ENCODE measurements around the gene NEFH.
"Not testable (repeated sequence)": the region's sequence is repeated elsewhere in the genome, so short reads cannot be mapped to it uniquely, and the experiment has no call there.

NEFH gene

GRCh38 chr22:29469755-29470154 is 10.3 kb upstream of the NEFH start:
- DNase-seq, result no peak

GRCh38 chr22:29470159-29470855 is 9.7 kb upstream of the NEFH start:
- no peak for DNase-seq

- no peak for DNase-seq
Observed at GRCh38 chr22:29473001-29473400, 7.0 kb upstream of the NEFH start.

GRCh38 chr22:29475550-29475949 is 4.5 kb upstream of the NEFH start:
- no peak for DNase-seq

- no peak for DNase-seq
Observed at GRCh38 chr22:29476116-29476515, 3.9 kb upstream of the NEFH start.

- DNase-seq, result no peak
Observed at GRCh38 chr22:29477723-29478318, 2.2 kb upstream of the NEFH start.

GRCh38 chr22:29478326-29479276 is 1.4 kb upstream of the NEFH start:
- DNase-seq, result no peak

GRCh38 chr22:29480262-29480511 is 169 bp downstream of the NEFH start:
- DNase-seq, result no peak

- no peak for DNase-seq
Observed at GRCh38 chr22:29480512-29481264, 670 bp downstream of the NEFH start.

- no peak for DNase-seq
Observed at GRCh38 chr22:29481265-29482000, 1.4 kb downstream of the NEFH start.

GRCh38 chr22:29482253-29482652 is 2.2 kb downstream of the NEFH start:
- DNase-seq, result no peak

- DNase-seq, result no peak
Observed at GRCh38 chr22:29482726-29483125, 2.7 kb downstream of the NEFH start.

- no peak for DNase-seq
Observed at GRCh38 chr22:29483254-29483653, 3.2 kb downstream of the NEFH start.

- no peak for DNase-seq
Observed at GRCh38 chr22:29484642-29485041, 4.6 kb downstream of the NEFH start.

- DNase-seq, result no peak
Observed at GRCh38 chr22:29485448-29485847, 5.4 kb downstream of the NEFH start.

GRCh38 chr22:29487426-29487986 is 7.5 kb downstream of the NEFH start:
- DNase-seq, result no peak

GRCh38 chr22:29489127-29489780 is 9.2 kb downstream of the NEFH start:
- DNase-seq, result not testable (repeated sequence)

- no peak for DNase-seq
Observed at GRCh38 chr22:29491012-29491411, 11.0 kb downstream of the NEFH start.

- DNase-seq, result no peak
Observed at GRCh38 chr22:29493636-29494035, 13.6 kb downstream of the NEFH start.

- DNase-seq, result no peak
Observed at GRCh38 chr22:29499852-29500251, 19.8 kb downstream of the NEFH start.

- no peak for DNase-seq
Observed at GRCh38 chr22:29503811-29504372, 23.9 kb downstream of the NEFH start.

Measured in NCI-H1417 treated with DMSO at 0.1 percent for 48 hours (cell line).